ENCODE results near the gene NRG4.

DNA sequence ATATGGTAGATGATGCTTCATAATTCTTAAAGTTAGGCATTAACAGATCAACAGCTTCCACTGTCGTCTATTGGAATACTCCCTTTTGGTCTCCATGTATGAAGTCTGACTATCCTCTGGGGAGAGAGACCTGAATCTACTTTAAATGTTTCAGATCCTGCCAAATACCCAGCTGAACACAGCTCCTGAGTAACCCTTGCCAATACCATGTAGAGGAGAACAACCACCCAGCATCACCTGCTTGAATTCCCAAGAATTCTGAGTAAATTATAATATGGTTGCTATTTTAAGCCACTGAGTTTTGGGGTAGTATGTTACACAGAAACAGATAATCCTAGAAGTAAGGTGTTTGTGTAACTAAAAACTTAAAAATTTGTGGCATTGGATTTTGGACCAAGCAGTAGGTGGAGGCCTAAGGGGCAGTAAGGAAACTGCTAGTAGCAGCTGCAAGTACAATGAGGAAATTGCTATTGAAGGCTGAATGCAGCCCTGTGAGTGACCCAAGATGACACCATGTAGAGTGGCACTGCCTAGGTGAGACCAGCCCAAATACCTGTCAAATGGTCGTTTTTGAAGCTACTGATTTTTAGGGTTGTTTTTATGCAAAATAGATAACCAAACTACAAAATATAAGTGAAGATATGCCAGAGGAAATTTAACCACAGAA lies 30.9 kb downstream of the NRG4 start:
- TF ChIP-seq, protein P1, sequence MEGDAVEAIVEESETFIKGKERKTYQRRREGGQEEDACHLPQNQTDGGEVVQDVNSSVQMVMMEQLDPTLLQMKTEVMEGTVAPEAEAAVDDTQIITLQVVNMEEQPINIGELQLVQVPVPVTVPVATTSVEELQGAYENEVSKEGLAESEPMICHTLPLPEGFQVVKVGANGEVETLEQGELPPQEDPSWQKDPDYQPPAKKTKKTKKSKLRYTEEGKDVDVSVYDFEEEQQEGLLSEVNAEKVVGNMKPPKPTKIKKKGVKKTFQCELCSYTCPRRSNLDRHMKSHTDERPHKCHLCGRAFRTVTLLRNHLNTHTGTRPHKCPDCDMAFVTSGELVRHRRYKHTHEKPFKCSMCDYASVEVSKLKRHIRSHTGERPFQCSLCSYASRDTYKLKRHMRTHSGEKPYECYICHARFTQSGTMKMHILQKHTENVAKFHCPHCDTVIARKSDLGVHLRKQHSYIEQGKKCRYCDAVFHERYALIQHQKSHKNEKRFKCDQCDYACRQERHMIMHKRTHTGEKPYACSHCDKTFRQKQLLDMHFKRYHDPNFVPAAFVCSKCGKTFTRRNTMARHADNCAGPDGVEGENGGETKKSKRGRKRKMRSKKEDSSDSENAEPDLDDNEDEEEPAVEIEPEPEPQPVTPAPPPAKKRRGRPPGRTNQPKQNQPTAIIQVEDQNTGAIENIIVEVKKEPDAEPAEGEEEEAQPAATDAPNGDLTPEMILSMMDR (conservative IDR thresholded peaks at IDR 0.05; ENCODE audit: low read length): no peak
- TF ChIP-seq EZH2phosphoT487 (IDR thresholded peaks at IDR 0.05; ENCODE audit: borderline replicate concordance): no peak
